ENCODE data around the gene ZMYND8. TPM values are rescaled to one million over a fixed set of nuclear protein-coding genes. Genes with fewer than 3 reads are reported as not detected.
A peak's percentile ranks its signal among the peaks of the same experiment; 100 is the strongest.
"Not testable (repeated sequence)": the region's sequence is repeated elsewhere in the genome, so short reads cannot be mapped to it uniquely, and the experiment has no call there.

Gene ZMYND8
- total RNA-seq, 4 donors from 2014 or later, result 32.2 to 78.9 (median 54.4) TPM

GRCh38 chr20:47208534-47209174 is 147.8 kb downstream of the ZMYND8 start:
- no peak for ATAC-seq
- Histone ChIP-seq H3K4me1 (no peaks in the 10 kb centered on the region), H3K9me3 (no peaks in the 10 kb centered on the region), H3K27ac (no peak overlapping the region), H3K27me3 (no peaks in the 10 kb centered on the region), H3K36me3 (peaks cover 0 to 59% of the 10 kb centered on the region in 2 donors), H3K4me3 (no peak overlapping the region)
- TF ChIP-seq EP300 (IDR thresholded peaks at IDR 0.05) (no peak), POLR2A (IDR thresholded peaks at IDR 0.05) (no peak), POLR2AphosphoS5 (IDR thresholded peaks at IDR 0.05) (no peak), CTCF (IDR thresholded peaks at IDR 0.05) (no peak)
- WGBS, 2 donors (ENCODE audit: low coverage in 1 of 2), result 92% methylated on average over 2 of the region's 18 CpGs; no CpG with 5 or more reads in 1 of the 2 donors

GRCh38 chr20:47206962-47207641 is 149.4 kb downstream of the ZMYND8 start:
- no peaks in the 10 kb centered on the region for H3K4me1 ChIP-seq
- H3K9me3 ChIP-seq, result no peaks in the 10 kb centered on the region
- H3K27me3 ChIP-seq, result no peaks in the 10 kb centered on the region
- no peak overlapping the region for H3K4me3 ChIP-seq
- H3K27ac ChIP-seq, result no peak overlapping the region
- H3K36me3 ChIP-seq, result peaks cover 0 to 43% of the 10 kb centered on the region in 2 donors
- no peak for ATAC-seq
- 72 to 83% methylated on average over 1 to 5 of the region's 9 CpGs for WGBS, 2 donors (ENCODE audit: low coverage in 1 of 2)
- TF ChIP-seq POLR2A (IDR thresholded peaks at IDR 0.05) (no peak), POLR2AphosphoS5 (IDR thresholded peaks at IDR 0.05) (no peak), CTCF (IDR thresholded peaks at IDR 0.05) (no peak), EP300 (IDR thresholded peaks at IDR 0.05) (no peak)

- not testable (repeated sequence) for H3K9me3 ChIP-seq, ATAC-seq, H3K4me1 ChIP-seq, H3K27ac ChIP-seq, H3K27me3 ChIP-seq, H3K4me3 ChIP-seq
- H3K36me3 ChIP-seq, result peaks cover 0 to 38% of the 10 kb centered on the region in 2 donors
- WGBS, 2 donors (ENCODE audit: low coverage in 1 of 2), result 87 to 91% methylated on average over 8 of the region's 10 CpGs
These were observed 149.9 kb downstream of the ZMYND8 start for GRCh38 chr20:47206552-47206951.

- peak; percentile 48 for ATAC-seq
- peaks cover 0 to 29% of the 10 kb centered on the region in 2 donors for H3K36me3 ChIP-seq
- H3K27me3 ChIP-seq, result no peaks in the 10 kb centered on the region
- no peaks in the 10 kb centered on the region for H3K9me3 ChIP-seq
- H3K27ac ChIP-seq, result no peak overlapping the region
- no peaks in the 10 kb centered on the region for H3K4me1 ChIP-seq
- WGBS, 2 donors (ENCODE audit: low coverage in 1 of 2), result 65 to 97% methylated on average over 3 to 9 of the region's 9 CpGs
- no peak overlapping the region for H3K4me3 ChIP-seq
- TF ChIP-seq CTCF (IDR thresholded peaks at IDR 0.05) (peak in 3 of 4 experiments; percentile 32 to 49 (median 49)), EP300 (IDR thresholded peaks at IDR 0.05) (no peak), POLR2AphosphoS5 (IDR thresholded peaks at IDR 0.05) (no peak)
These were observed 150.8 kb downstream of the ZMYND8 start for GRCh38 chr20:47205577-47206123.

GRCh38 chr20:47204850-47205122 is 151.7 kb downstream of the ZMYND8 start:
- H3K27me3 ChIP-seq, H3K4me3 ChIP-seq, ATAC-seq, H3K4me1 ChIP-seq, H3K9me3 ChIP-seq, H3K27ac ChIP-seq: not testable (repeated sequence)
- WGBS, 2 donors (ENCODE audit: low coverage in 1 of 2), result 91 to 97% methylated on average over 7 to 11 of the region's 11 CpGs
- peaks cover 0 to 20% of the 10 kb centered on the region in 2 donors for H3K36me3 ChIP-seq
